Activated CD4-positive, alpha-beta T cell treated with anti-CD3 and anti-CD28 coated beads for 36 hours (primary cell): ENCODE measurements around the gene MROH2B. TPM values are rescaled to one million over a fixed set of nuclear protein-coding genes. Genes with fewer than 3 reads are reported as not detected.

Experiments
- ATAC-seq: fragments of 200-7000 bp; cut with Tn5 transposase; one replicate; pipeline ENCODE4 v1.10.0; 2021; ENCODE audit warnings: mild to moderate bottlenecking, moderate library complexity
- CTCF ChIA-PET: fragments of 350-600 bp; sonication (Branson Sonifier 250); formaldehyde crosslinking; loops from one replicate; lab custom pipeline; 2021; ENCODE audit warnings: antibody characterized with exemption; lab: Charles Lee
- POLR2A ChIA-PET: fragments of 350-600 bp; sonication (Branson Sonifier 250); formaldehyde crosslinking; loops from one replicate; lab custom pipeline; 2021; ENCODE audit warnings: antibody characterized with exemption, inconsistent platforms; lab: Charles Lee
- DNase-seq: peaks from one replicate; pipeline ENCODE4 v3.0.0-alpha.2; 2020
- H3K27ac Mint-ChIP-seq: one replicate; pipeline ENCODE4 v1.8.0; 2021; ENCODE audit warnings: mixed read lengths
- H3K27me3 Mint-ChIP-seq: one replicate; pipeline ENCODE4 v1.8.0; 2021; ENCODE audit warnings: mixed read lengths
- H3K36me3 Mint-ChIP-seq: one replicate; pipeline ENCODE4 v1.8.0; 2021; ENCODE audit warnings: low read depth, mixed read lengths
- H3K4me1 Mint-ChIP-seq: one replicate; pipeline ENCODE4 v1.8.0; 2021; ENCODE audit warnings: mixed read lengths
- H3K4me3 Mint-ChIP-seq: one replicate; pipeline ENCODE4 v1.8.0; 2021; ENCODE audit warnings: mild to moderate bottlenecking, moderate library complexity, mixed read lengths
- H3K9me3 Mint-ChIP-seq: one replicate; pipeline ENCODE4 v1.8.0; 2021; ENCODE audit warnings: low read depth, mixed read lengths
- intact Hi-C, 2 experiments: fragments of 100-400 bp; cut with DNase I in 1 of 2; cut with micrococcal nuclease in 1 of 2; formaldehyde crosslinking; loops; one replicate each; pipeline versions ENCODE4 v1.14.2 to v1.15.1; 2022 to 2024; cut with DNase I, micrococcal nuclease
- total RNA-seq, 2 experiments: library from RNA; stranded (reverse); gene quantifications; one replicate each; pipeline ENCODE4 v1.2.3, GENCODE V29; 2021

Gene MROH2B
- not detected for total RNA-seq

- no peaks in the 10 kb centered on the region for H3K27me3 Mint-ChIP-seq
- CTCF ChIA-PET = no interaction called here
- H3K4me1 Mint-ChIP-seq = no peaks in the 10 kb centered on the region
- H3K36me3 Mint-ChIP-seq = no peaks in the 10 kb centered on the region
- ATAC-seq (no peak), DNase-seq (no peak)
- POLR2A ChIA-PET = no interaction called here
- intact Hi-C loops = no loop called here
- H3K9me3 Mint-ChIP-seq = peaks cover 3% of the 10 kb centered on the region
- no peak within 1 kb of the TSS for H3K4me3 Mint-ChIP-seq
- H3K27ac Mint-ChIP-seq = no peak within 1 kb of the TSS
Observed at GRCh38 chr5:41071242-41071641, at the start of gene MROH2B. TSS of gene MROH2B (minus strand) at chr5:41071342. CDS start at chr5:41070852, 490 bp downstream.

GRCh38 chr5:41120600-41120999 is 49.5 kb upstream of the MROH2B start:
- Mint-ChIP-seq H3K4me1 (no peaks in the 10 kb centered on the region), H3K27me3 (no peaks in the 10 kb centered on the region), H3K36me3 (no peaks in the 10 kb centered on the region), H3K4me3 (no peak overlapping the region), H3K9me3 (no peaks in the 10 kb centered on the region), H3K27ac (no peak overlapping the region)
- DNase-seq = no peak
- intact Hi-C loops = no loop called here
- no peak for ATAC-seq
- ChIA-PET CTCF (no interaction called here), POLR2A (no interaction called here)

- ATAC-seq = no peak
- H3K36me3 Mint-ChIP-seq = no peaks in the 10 kb centered on the region
- intact Hi-C loops = loop anchor here in 1 of 2 experiments (10.0 kb wide), 1 partner anchor 1623 kb away; no protein-coding TSS in a partner anchor
- H3K4me3 Mint-ChIP-seq = no peak overlapping the region
- no peaks in the 10 kb centered on the region for H3K27me3 Mint-ChIP-seq
- ChIA-PET POLR2A (no interaction called here), CTCF (interaction anchor here (1.2 kb wide), 1 partner anchor 1771 kb away, joined by 3 read pairs; no protein-coding TSS in a partner anchor)
- H3K9me3 Mint-ChIP-seq = no peaks in the 10 kb centered on the region
- no peaks in the 10 kb centered on the region for H3K4me1 Mint-ChIP-seq
- DNase-seq = no peak
- no peak overlapping the region for H3K27ac Mint-ChIP-seq
Observed at GRCh38 chr5:41118177-41118576, 47.0 kb upstream of the MROH2B start.

- Mint-ChIP-seq H3K36me3 (no peaks in the 10 kb centered on the region), H3K4me3 (no peak overlapping the region), H3K27ac (no peak overlapping the region), H3K4me1 (no peaks in the 10 kb centered on the region), H3K9me3 (no peaks in the 10 kb centered on the region), H3K27me3 (no peaks in the 10 kb centered on the region)
- CTCF ChIA-PET = interaction anchor here (0.6 kb wide), 1 partner anchor 211 kb away, joined by 3 read pairs; no protein-coding TSS in a partner anchor
- DNase-seq (no peak), ATAC-seq (no peak)
- POLR2A ChIA-PET = no interaction called here
- intact Hi-C loops = loop anchor here in 1 of 2 experiments (10.0 kb wide), 1 partner anchor 1620 kb away; no protein-coding TSS in a partner anchor
Observed at GRCh38 chr5:41115281-41115680, 44.1 kb upstream of the MROH2B start.

GRCh38 chr5:41112486-41113455 is 41.6 kb upstream of the MROH2B start:
- ATAC-seq (no peak), DNase-seq (no peak)
- CTCF ChIA-PET = no interaction called here
- Mint-ChIP-seq H3K27ac (no peak overlapping the region), H3K27me3 (no peaks in the 10 kb centered on the region), H3K9me3 (no peaks in the 10 kb centered on the region), H3K4me3 (no peak overlapping the region), H3K4me1 (no peaks in the 10 kb centered on the region), H3K36me3 (no peaks in the 10 kb centered on the region)
- intact Hi-C loops = loop anchor here in 1 of 2 experiments (10.0 kb wide), 1 partner anchor 1618 kb away; no protein-coding TSS in a partner anchor
- POLR2A ChIA-PET = no interaction called here

- no peak for ATAC-seq
- DNase-seq = no peak
- no peaks in the 10 kb centered on the region for H3K9me3 Mint-ChIP-seq
- no peak overlapping the region for H3K27ac Mint-ChIP-seq
- H3K27me3 Mint-ChIP-seq = no peaks in the 10 kb centered on the region
- no peaks in the 10 kb centered on the region for H3K36me3 Mint-ChIP-seq
- ChIA-PET POLR2A (no interaction called here), CTCF (no interaction called here)
- H3K4me1 Mint-ChIP-seq = no peaks in the 10 kb centered on the region
- no peak overlapping the region for H3K4me3 Mint-ChIP-seq
- intact Hi-C loops = no loop called here
Observed at GRCh38 chr5:41109186-41109585, 38.0 kb upstream of the MROH2B start.

GRCh38 chr5:41102341-41102740 is 31.2 kb upstream of the MROH2B start:
- ChIA-PET CTCF (interaction anchor here (0.6 kb wide), 1 partner anchor 14 kb away, joined by 4 read pairs; no protein-coding TSS in a partner anchor), POLR2A (no interaction called here)
- intact Hi-C loops = no loop called here
- Mint-ChIP-seq H3K4me1 (no peaks in the 10 kb centered on the region), H3K27me3 (no peaks in the 10 kb centered on the region), H3K4me3 (no peak overlapping the region), H3K9me3 (no peaks in the 10 kb centered on the region), H3K36me3 (no peaks in the 10 kb centered on the region), H3K27ac (no peak overlapping the region)
- ATAC-seq (no peak), DNase-seq (no peak)

GRCh38 chr5:41097642-41098041 is 26.5 kb upstream of the MROH2B start:
- CTCF ChIA-PET = no interaction called here
- intact Hi-C loops = no loop called here
- Mint-ChIP-seq H3K36me3 (no peaks in the 10 kb centered on the region), H3K27ac (no peak overlapping the region), H3K4me1 (no peaks in the 10 kb centered on the region), H3K27me3 (no peaks in the 10 kb centered on the region), H3K4me3 (no peak overlapping the region), H3K9me3 (no peaks in the 10 kb centered on the region)
- DNase-seq (no peak), ATAC-seq (no peak)
- POLR2A ChIA-PET = no interaction called here

- POLR2A ChIA-PET = no interaction called here
- ATAC-seq (no peak), DNase-seq (no peak)
- Mint-ChIP-seq H3K36me3 (no peaks in the 10 kb centered on the region), H3K27me3 (no peaks in the 10 kb centered on the region), H3K4me3 (no peak overlapping the region), H3K4me1 (no peaks in the 10 kb centered on the region), H3K9me3 (no peaks in the 10 kb centered on the region), H3K27ac (no peak overlapping the region)
- intact Hi-C loops = no loop called here
- CTCF ChIA-PET = no interaction called here
Observed at GRCh38 chr5:41095324-41096101, 24.4 kb upstream of the MROH2B start.

GRCh38 chr5:41094871-41095270 is 23.7 kb upstream of the MROH2B start:
- H3K4me1 Mint-ChIP-seq = no peaks in the 10 kb centered on the region
- DNase-seq (no peak), ATAC-seq (no peak)
- ChIA-PET POLR2A (no interaction called here), CTCF (no interaction called here)
- no peaks in the 10 kb centered on the region for H3K36me3 Mint-ChIP-seq
- no peak overlapping the region for H3K4me3 Mint-ChIP-seq
- intact Hi-C loops = no loop called here
- no peak overlapping the region for H3K27ac Mint-ChIP-seq
- H3K27me3 Mint-ChIP-seq = no peaks in the 10 kb centered on the region
- H3K9me3 Mint-ChIP-seq = no peaks in the 10 kb centered on the region

GRCh38 chr5:41093803-41094202 is 22.7 kb upstream of the MROH2B start:
- Mint-ChIP-seq H3K36me3 (no peaks in the 10 kb centered on the region), H3K4me1 (no peaks in the 10 kb centered on the region), H3K4me3 (no peak overlapping the region), H3K27ac (no peak overlapping the region), H3K27me3 (no peaks in the 10 kb centered on the region), H3K9me3 (no peaks in the 10 kb centered on the region)
- DNase-seq (no peak), ATAC-seq (no peak)
- intact Hi-C loops = no loop called here
- ChIA-PET POLR2A (no interaction called here), CTCF (no interaction called here)
